Liver (tissue), 9 donors: ENCODE measurements around the gene TMEM179. TPM values are rescaled to one million over a fixed set of nuclear protein-coding genes. Genes with fewer than 3 reads are reported as not detected.

Experiments
- DNase-seq: peaks from one replicate; pipeline ENCODE4 v3.0.0-alpha.2; 2017; ENCODE audit warnings: low spot score
- H3K27ac ChIP-seq, 2 donors: one replicate each; pipeline ENCODE4 v1.7.0; 2013; ENCODE audit warnings: inconsistent platforms in 2 of 2, low read length in 2 of 2, control low read depth in 1 of 2, low read depth in 1 of 2, mild to moderate bottlenecking in 1 of 2
- H3K27me3 ChIP-seq, 4 donors: one replicate each; pipeline versions ENCODE4 v1.6.1 to v1.7.0; 2013; ENCODE audit warnings: low read length in 3 of 4, inconsistent platforms in 1 of 4, mild to moderate bottlenecking in 1 of 4, moderate library complexity in 1 of 4; ENCODE audit not compliant: control insufficient read depth in 4 of 4, insufficient read depth in 4 of 4
- H3K36me3 ChIP-seq, 4 donors: one replicate each; pipeline versions ENCODE4 v1.6.1 to v1.7.0; 2013; ENCODE audit warnings: low read length in 3 of 4, mild to moderate bottlenecking in 3 of 4, low read depth in 1 of 4, moderate library complexity in 1 of 4; ENCODE audit not compliant: control insufficient read depth in 4 of 4, insufficient read depth in 3 of 4
- H3K4me1 ChIP-seq, 4 donors: one replicate each; pipeline versions ENCODE4 v1.6.1 to v1.7.0; 2013; ENCODE audit warnings: low read length in 3 of 4, mild to moderate bottlenecking in 3 of 4, moderate library complexity in 1 of 4; ENCODE audit not compliant: control insufficient read depth in 4 of 4, insufficient read depth in 4 of 4
- H3K4me3 ChIP-seq, 3 donors: one replicate each; pipeline versions ENCODE4 v1.6.1 to v1.7.0; 2013; ENCODE audit warnings: low read length in 3 of 3, control low read depth in 1 of 3, low read depth in 1 of 3, mild to moderate bottlenecking in 1 of 3
- H3K9ac ChIP-seq, 2 donors: one replicate each; pipeline ENCODE4 v1.7.0; 2013; ENCODE audit warnings: low read length in 2 of 2, mild to moderate bottlenecking in 2 of 2, moderate library complexity in 2 of 2, control low read depth in 1 of 2, low read depth in 1 of 2
- H3K9me3 ChIP-seq, 4 donors: one replicate each; pipeline versions ENCODE4 v1.6.1 to v1.7.0; 2013; ENCODE audit warnings: low read length in 3 of 4; ENCODE audit not compliant: control insufficient read depth in 4 of 4
- CTCF ChIP-seq: fragments of 150-350 bp; IDR thresholded peaks from 2 replicates; pipeline ENCODE4 v1.5.1; 2017; ENCODE audit warnings: improper control_type of control experiment, low read depth, low read length; ENCODE audit not compliant: missing input control
- EGR1 ChIP-seq, 2 donors: IDR thresholded peaks; 2 replicates each; pipeline ENCODE4 v1.6.1; 2016 to 2018; ENCODE audit warnings: antibody characterized with exemption in 2 of 2, low read depth in 2 of 2
- FOXA1 ChIP-seq: IDR thresholded peaks from 2 replicates; pipeline ENCODE4 v1.6.1; 2016; ENCODE audit warnings: antibody characterized with exemption
- FOXA2 ChIP-seq: IDR thresholded peaks from 2 replicates; pipeline ENCODE4 v1.6.1; 2016; ENCODE audit warnings: antibody characterized with exemption
- GABPA ChIP-seq, 2 donors: IDR thresholded peaks in 1 of 2; conservative IDR thresholded peaks in 1 of 2; 2 replicates each; pipeline ENCODE4 v1.6.1; 2016; ENCODE audit warnings: antibody characterized with exemption in 2 of 2, mild to moderate bottlenecking in 1 of 2, moderate library complexity in 1 of 2
- HNF4A ChIP-seq, 2 donors: conservative IDR thresholded peaks; 2 replicates each; pipeline ENCODE4 v1.6.1; 2016; ENCODE audit warnings: antibody characterized with exemption in 2 of 2, mild to moderate bottlenecking in 2 of 2
- HNF4G ChIP-seq: IDR thresholded peaks from 2 replicates; pipeline ENCODE4 v1.6.1; 2016; ENCODE audit warnings: antibody characterized with exemption
- JUND ChIP-seq, 2 donors: IDR thresholded peaks; 2 replicates each; pipeline ENCODE4 v1.6.1; 2016; ENCODE audit warnings: antibody characterized with exemption in 2 of 2
- NR2F2 ChIP-seq: IDR thresholded peaks from 2 replicates; pipeline ENCODE4 v1.6.1; 2016; ENCODE audit warnings: antibody characterized with exemption
- RAD21 ChIP-seq, 2 donors: IDR thresholded peaks; 2 replicates each; pipeline ENCODE4 v1.6.1; 2016; ENCODE audit warnings: antibody characterized with exemption in 2 of 2, mild to moderate bottlenecking in 2 of 2
- YY1 ChIP-seq: IDR thresholded peaks from 2 replicates; pipeline ENCODE4 v1.6.1; 2016; ENCODE audit warnings: antibody characterized with exemption, mild to moderate bottlenecking
- ZBTB33 ChIP-seq: IDR thresholded peaks from 2 replicates; pipeline ENCODE4 v1.6.1; 2016; ENCODE audit warnings: antibody characterized with exemption
- WGBS: extraction: QIAGEN DNeasy Blood & Tissue Kit; methylation state at CpG from one replicate; pipeline ENCODE4 v1.1.7; 2013; 5-methylcytosine and 5-hydroxymethylcytosine counted together
- polyA plus RNA-seq, 2 donors: library from polyadenylated mRNA; stranded (reverse) in 1 of 2; unstranded in 1 of 2; fragments of 200-250 nt in 1 of 2; fragments of >200 nt in 1 of 2; fragmentation: Nextera tagmentation in 1 of 2; extraction: Ambion mirVana in 1 of 2; gene quantifications; one replicate each; pipeline versions ENCODE4 v1.2.1 to v1.2.3, GENCODE V29; 2013 to 2015
- total RNA-seq, 2 donors: library from RNA; depleted of rRNA; stranded (reverse); fragments of >200 nt; gene quantifications; one replicate each; pipeline ENCODE4 v1.2.3, GENCODE V29; 2014
- TF ChIP-seq, protein P1 (sequence below): IDR thresholded peaks from 2 replicates; pipeline ENCODE4 v1.6.1; 2016; ENCODE audit warnings: antibody characterized with exemption
- TF ChIP-seq, protein P2 (sequence below): IDR thresholded peaks from 2 replicates; pipeline ENCODE4 v1.6.1; 2016; ENCODE audit warnings: antibody characterized with exemption
- donor health status: healthy.
- donor health status: healthy.
- donor health status: healthy.
- donor health status: healthy.
- donor health status: healthy.

Gene TMEM179
- total and polyA plus RNA-seq, 4 donors: 0.12 to 0.37 TPM; not detected in 2

DNA sequence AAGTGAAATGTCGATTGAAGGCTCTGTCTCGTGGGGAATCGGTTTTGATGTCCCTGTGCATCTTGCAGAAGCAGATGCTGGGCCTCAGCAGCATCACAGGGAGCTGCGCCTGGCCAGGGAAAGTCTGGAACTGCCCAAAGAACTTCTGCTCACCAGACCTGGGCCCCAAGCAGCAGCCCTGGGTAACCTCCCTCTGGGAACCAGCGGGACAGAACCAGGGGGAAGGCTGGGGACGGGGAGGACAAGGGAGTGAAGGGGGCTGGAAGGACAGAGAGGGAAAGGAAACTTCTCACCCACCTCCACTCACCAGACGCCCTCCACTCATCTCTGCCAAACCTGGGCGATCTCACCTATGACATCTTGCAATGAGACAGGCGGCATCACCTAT is 51.8 kb downstream of the TMEM179 start:
- H3K4me3 ChIP-seq: no peak overlapping the region
- no peaks in the 10 kb centered on the region for H3K9me3 ChIP-seq
- DNase-seq: no peak
- H3K27ac ChIP-seq: no peak overlapping the region
- H3K36me3 ChIP-seq: no peaks in the 10 kb centered on the region
- 76% methylated on average over 9 of the region's 9 CpGs for WGBS
- TF ChIP-seq FOXA2: no peak
- TF ChIP-seq RAD21 (IDR thresholded peaks at IDR 0.05): no peak
- no peak for TF ChIP-seq ZBTB33
- TF ChIP-seq HNF4G: no peak
- no peak for TF ChIP-seq YY1
- TF ChIP-seq NR2F2: no peak
- no peak for TF ChIP-seq EGR1 (IDR thresholded peaks at IDR 0.05; ENCODE audit: low read depth in 2 of 2)
- no peak for TF ChIP-seq GABPA (IDR thresholded peaks at IDR 0.05 in 1 of 2, conservative IDR thresholded peaks at IDR 0.05 in 1 of 2)
- TF ChIP-seq HNF4A (conservative IDR thresholded peaks at IDR 0.05): no peak
- TF ChIP-seq JUND (IDR thresholded peaks at IDR 0.05): no peak
- TF ChIP-seq CTCF: no peak
- no peaks in the 10 kb centered on the region for H3K4me1 ChIP-seq
- peaks cover 0 to 9% (median 5%) of the 10 kb centered on the region in 4 donors for H3K27me3 ChIP-seq
- H3K9ac ChIP-seq: no peak overlapping the region

GRCh38 chr14:104551851-104552737 is 52.5 kb downstream of the TMEM179 start:
- Histone ChIP-seq H3K9ac (no peak overlapping the region), H3K27me3 (peaks cover 0 to 10% (median 5%) of the 10 kb centered on the region in 4 donors), H3K9me3 (no peaks in the 10 kb centered on the region), H3K27ac (no peak overlapping the region), H3K4me3 (no peak overlapping the region), H3K4me1 (no peaks in the 10 kb centered on the region), H3K36me3 (no peaks in the 10 kb centered on the region)
- WGBS: 79% methylated on average over 33 of the region's 33 CpGs
- TF ChIP-seq RAD21 (IDR thresholded peaks at IDR 0.05): no peak
- no peak for TF ChIP-seq EGR1 (IDR thresholded peaks at IDR 0.05; ENCODE audit: low read depth in 2 of 2)
- TF ChIP-seq, protein P1, sequence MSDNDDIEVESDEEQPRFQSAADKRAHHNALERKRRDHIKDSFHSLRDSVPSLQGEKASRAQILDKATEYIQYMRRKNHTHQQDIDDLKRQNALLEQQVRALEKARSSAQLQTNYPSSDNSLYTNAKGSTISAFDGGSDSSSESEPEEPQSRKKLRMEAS: no peak
- TF ChIP-seq CTCF: no peak
- TF ChIP-seq FOXA1: no peak
- TF ChIP-seq HNF4G: no peak
- no peak for TF ChIP-seq JUND (IDR thresholded peaks at IDR 0.05)
- TF ChIP-seq NR2F2: no peak
- no peak for TF ChIP-seq HNF4A (conservative IDR thresholded peaks at IDR 0.05)
- TF ChIP-seq, protein P2, sequence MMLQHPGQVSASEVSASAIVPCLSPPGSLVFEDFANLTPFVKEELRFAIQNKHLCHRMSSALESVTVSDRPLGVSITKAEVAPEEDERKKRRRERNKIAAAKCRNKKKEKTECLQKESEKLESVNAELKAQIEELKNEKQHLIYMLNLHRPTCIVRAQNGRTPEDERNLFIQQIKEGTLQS: no peak
- DNase-seq: no peak
